ENCODE data around the gene AGPAT2.
"Not testable (repeated sequence)": the region's sequence is repeated elsewhere in the genome, so short reads cannot be mapped to it uniquely, and the experiment has no call there.

AGPAT2 gene

DNA sequence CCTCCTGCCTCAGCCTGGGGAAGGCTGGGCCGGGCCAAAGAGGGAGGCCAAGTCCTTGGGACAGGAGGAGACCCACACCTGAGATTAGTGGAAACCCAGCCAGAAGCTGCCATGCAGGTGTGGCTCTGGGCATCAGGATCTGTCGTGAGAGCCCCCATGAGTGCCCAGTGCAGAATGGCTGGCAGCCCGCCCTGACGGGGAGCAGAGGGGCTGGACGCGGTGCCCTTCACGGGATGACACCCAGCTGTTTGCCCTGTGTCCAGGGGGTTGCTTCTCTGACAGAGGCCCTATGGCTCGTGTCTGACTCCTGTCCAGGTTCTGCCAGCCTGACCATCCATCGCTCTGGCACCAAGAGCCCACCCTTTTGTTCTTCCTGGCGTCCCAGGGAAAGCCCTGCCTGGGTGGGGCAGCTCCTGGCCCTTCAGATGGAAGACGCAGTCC is 33.7 kb upstream of the AGPAT2 start:
- DNase-seq (ENCODE audit: insufficient read length, low spot score) (no peak), FAIRE-seq (no peak)

DNA sequence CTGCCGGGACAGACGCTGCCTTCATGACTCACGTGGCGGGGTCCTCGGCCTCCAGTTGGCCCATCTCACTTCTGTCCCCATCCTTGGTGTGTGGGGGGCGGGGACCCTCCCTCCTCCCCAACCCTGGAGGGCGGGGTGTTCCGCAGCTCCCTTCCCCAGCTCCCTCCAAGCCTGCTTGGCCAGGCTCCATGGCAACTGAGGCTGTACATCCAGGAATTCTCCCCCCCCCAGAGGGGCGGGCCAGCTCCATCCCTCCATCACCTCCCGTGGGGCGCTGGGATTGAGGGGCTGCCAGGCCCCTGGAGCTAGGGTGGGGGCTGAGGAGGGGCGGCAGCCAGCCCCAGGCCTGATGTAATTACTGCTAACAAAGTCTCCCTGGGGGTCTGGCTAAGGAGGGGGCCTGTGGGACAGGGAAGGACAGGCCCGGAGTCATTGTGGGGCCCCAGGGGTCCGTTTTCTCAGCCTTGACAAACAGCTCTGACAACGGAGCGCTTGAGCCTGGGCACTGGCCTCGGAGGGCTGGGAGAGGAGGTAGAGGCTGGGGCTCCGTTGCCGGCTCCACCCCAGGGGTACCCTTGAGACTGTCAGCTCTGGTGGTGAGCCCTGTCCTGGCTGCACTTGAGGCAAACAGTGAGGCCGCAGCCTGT is 33.1 kb upstream of the AGPAT2 start:
- no peak for DNase-seq (ENCODE audit: insufficient read length, low spot score)
- no peak for FAIRE-seq

DNA sequence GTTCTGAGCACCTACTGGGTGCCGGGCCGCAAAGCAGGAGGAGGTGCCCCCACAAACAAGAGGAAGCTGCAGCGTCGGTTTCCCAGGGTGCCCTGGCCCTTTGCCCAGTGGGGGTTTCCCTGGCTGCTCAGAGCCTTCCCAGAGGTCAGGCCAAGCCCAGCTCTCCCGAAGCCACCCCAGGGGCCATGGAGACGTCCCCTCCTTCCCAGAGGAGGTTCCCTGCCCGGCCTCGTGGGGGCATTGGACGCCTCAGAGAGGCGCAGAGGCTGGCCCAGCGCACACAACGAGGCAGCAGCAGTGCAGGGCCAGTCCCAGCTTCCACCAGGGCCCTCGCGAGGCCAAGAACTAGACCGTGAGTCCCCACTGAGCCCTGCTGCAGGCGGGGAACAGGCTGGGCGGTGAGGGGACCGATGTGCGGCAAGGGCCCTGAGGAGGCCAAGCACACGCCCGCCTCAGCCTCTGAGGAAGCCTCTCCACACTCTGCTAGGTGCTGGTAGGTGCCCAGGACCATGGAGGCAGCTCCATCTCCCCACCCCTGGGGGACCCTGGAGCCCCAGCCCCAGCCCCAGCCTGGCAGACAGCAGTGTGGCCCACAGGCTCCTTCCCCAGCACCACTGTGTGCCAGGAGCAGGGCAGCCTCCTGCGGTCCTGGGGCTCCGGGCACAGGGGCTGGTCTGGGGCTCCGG is 32.1 kb upstream of the AGPAT2 start:
- FAIRE-seq (no peak), DNase-seq (ENCODE audit: insufficient read length, low spot score) (no peak)

DNA sequence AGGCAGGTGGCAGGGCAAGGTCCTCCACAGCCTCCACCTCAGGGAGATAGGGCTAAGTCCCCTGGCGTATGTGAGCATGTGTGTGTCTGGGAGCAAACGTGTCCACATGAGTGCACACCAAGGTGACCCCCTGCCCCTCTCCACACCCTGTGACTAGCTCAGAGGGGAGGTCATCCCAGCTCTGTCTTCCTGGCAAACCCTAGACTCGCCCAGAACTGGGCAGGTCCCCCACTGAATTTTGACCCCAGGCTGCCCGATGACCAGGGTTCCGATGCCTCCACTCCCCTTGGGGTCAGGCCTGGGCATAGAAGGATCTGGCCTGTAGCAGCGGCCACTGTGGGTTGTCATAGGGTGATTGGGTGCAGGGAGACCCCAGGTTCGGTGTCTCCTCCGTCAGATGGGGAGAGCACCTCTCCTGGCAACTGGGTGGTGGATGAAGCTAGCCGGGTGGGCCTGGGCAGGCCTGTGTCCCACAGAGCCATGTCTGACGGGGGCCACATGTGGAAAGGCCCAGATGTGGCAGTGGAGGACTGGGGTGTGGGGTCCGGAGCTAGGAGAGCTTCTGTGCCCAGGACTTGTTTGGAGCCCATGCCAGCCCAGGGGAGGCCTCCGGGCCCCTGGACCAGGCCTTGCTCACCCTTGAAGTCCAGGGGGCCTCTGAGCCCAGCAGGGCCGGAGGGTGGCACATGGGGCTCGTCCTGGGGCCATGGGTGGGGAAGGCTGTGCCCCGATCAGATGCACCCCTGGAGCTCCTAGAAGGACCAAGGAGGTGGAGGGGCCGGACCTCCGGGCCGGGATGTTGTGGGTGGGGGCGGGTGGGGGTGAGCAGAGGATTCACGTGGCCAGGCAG is 31.3 kb upstream of the AGPAT2 start:
- no peak for FAIRE-seq
- no peak for DNase-seq (ENCODE audit: insufficient read length, low spot score)

GRCh38 chr9:136717399-136717798 is 30.1 kb upstream of the AGPAT2 start:
- FAIRE-seq (no peak), DNase-seq (ENCODE audit: insufficient read length, low spot score) (no peak)

GRCh38 chr9:136714893-136715274 is 27.6 kb upstream of the AGPAT2 start:
- DNase-seq (ENCODE audit: insufficient read length, low spot score) (no peak), FAIRE-seq (no peak)

- FAIRE-seq (no peak), DNase-seq (ENCODE audit: insufficient read length, low spot score) (no peak)
Measured at GRCh38 chr9:136714096-136714892, 27.0 kb upstream of the AGPAT2 start.

DNA sequence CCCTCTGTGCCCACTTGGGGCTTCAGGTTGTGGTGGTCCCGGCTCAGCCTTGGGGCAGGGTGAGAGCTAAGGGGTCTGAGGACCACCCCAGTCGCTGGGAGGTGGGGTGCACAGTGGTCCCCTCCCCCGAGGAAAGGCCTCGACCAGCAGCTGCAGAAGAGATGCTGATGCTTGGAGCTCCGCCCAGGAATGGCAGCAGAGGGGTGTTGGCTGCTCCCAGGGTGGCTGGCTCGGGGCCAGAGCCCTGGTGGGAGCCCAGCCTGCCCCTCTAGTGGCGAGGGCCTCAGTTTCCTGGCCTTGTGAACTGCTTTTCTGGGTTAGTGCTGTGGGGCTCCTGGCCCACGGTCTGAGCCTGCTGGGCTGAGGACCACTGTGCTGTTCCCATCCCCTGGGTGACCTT is 26.3 kb upstream of the AGPAT2 start:
- FAIRE-seq (no peak), DNase-seq (ENCODE audit: insufficient read length, low spot score) (no peak)

- DNase-seq (ENCODE audit: insufficient read length, low spot score) (no peak), FAIRE-seq (no peak)
Measured at GRCh38 chr9:136712690-136713544, 25.7 kb upstream of the AGPAT2 start.

DNA sequence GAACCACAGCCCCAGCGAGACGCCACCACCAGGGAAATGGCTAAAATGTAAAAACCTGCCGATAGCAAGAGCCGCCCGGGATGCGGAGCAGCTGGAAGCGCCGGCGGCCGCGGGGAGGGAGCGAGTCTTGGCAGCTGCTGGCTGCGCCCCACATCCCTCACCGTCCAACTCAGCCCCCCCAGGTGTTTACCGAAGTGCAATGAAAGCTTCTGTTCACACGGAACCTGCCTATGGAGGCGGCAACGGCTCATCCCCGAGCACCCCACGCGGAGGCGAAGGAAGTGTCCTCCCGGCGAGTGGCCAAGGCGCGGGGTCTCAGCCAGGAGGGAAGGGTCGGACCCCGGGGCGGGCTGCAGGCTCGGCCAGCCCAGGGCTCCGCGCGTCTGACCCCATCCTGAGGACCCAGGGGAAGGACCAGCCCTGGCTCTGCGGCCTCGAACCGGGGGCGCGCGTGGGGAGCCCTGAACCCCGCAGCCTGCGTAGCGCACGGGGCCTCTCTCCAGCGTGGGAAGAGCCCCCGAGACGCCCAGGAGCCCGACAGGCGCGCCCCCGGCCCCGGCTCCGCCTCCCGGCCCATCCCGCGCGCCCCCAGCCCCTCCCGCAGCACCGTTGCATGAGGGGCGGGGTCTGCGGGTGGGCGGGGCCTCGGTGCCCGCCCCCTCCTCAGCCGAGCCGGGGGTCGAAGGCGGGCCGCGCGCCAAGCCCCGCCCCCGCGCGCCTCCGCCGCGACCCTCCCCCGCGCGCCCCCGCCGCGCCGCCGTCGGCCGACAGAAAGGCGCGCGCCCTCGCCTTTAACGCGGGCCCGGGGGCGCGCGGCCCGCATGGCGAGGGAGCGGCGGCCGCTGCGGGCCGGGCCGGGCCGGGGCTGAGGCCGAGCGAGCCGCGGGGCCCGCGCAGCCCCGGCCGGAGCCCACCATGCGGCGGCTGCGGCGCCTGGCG is 24.8 kb upstream of the AGPAT2 start, which contains the start of gene DIPK1B:
Gene DIPK1B (plus strand): TSS at position 822 of the 939 bp plus-strand sequence. CDS start 94 bp downstream, at position 916.
- FAIRE-seq (no peak), DNase-seq (ENCODE audit: insufficient read length, low spot score) (no peak)

DNA sequence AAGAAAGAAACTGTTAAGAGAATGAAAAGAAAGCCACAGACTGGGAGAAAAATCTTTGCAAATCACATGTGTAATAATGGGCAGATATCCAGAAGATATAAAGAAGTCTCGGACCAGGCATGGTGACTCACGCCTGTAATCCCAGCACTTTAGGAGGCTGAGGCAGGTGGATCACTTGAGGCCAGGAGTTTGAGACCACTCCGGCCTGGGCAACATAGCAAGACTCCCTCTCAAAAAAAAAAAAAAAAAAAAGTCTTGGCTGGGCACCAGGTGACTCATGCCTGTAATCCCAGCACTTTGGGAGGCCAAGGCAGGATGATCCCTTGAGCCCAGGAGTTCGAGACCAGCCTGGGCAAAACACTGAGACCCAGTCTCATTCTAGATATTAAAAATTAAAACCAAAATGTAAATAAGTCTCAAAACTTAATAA is 24.0 kb upstream of the AGPAT2 start:
- not testable (repeated sequence) for FAIRE-seq; DNase-seq (ENCODE audit: insufficient read length, low spot score)

- DNase-seq (ENCODE audit: insufficient read length, low spot score) (no peak), FAIRE-seq (no peak)
Measured at GRCh38 chr9:136710543-136710942, 23.3 kb upstream of the AGPAT2 start.

DNA sequence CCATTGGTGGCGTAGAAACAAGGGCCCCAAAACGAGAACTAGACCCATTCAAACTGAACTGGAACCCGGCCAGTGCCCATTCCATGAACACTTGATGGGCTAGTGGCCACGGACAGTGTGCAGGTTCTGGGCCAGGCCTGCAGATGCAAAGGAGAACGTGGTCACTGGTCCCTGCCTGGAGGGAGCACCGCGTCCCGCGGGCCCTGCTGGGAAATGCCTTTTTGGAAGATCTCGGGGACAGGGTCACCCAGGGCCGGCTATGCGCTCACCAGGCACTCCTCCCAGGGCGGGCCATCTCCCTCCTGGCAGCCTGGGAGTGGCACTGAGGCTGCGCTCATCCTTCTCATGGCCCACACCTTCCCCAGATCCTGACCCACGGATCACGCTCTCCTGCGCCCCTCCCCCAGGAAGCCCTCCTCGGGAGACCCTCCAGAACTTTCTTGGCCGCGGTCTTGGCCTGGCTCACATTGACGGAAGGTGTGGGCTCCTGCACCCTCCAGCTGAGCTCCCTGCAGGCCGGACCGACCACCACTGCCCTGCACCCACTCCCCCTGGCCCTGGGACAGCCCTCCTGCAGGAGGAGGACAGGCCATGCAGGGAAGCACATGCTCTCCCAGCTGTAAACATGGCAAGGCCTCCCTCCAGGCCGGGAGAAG is 22.3 kb upstream of the AGPAT2 start:
- no peak for FAIRE-seq

DNA sequence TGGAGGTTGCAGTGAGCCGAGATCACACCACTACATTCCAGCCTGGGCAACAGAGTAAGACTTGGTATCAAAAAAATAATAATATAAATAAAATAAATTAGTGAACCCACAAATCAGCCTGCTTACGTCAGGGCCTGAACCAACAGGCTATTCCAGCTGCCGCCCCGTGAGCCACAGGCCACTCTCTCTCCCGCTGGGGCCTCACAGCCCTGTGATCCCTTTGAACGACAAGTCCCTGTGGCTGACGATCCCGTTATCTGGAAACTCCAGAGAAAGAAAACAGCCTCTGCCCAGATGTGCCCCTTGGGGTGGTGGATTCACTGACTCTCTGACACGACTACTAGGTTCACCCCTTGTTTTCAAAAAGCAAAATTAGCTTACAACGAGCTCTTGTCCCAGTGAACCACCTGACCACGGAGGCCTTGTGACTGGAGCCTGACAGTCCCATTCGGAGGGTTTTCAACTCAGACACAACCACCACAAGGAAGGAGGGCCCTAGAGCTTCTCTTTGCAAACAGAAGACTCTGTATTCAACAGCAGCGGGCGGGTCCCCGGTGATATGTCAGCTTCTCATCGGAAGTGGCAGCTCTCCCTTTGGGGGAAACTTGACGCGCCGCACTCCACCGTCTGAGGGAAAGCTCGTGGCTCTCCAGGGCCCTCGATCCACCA is 20.7 kb upstream of the AGPAT2 start:
- FAIRE-seq, result no peak
- no peak for DNase-seq (ENCODE audit: insufficient read length, low spot score)

More for the DNA sequence above, 22.3 kb upstream of the AGPAT2 start:
- DNase-seq (ENCODE audit: insufficient read length, low spot score), result no peak

DNA sequence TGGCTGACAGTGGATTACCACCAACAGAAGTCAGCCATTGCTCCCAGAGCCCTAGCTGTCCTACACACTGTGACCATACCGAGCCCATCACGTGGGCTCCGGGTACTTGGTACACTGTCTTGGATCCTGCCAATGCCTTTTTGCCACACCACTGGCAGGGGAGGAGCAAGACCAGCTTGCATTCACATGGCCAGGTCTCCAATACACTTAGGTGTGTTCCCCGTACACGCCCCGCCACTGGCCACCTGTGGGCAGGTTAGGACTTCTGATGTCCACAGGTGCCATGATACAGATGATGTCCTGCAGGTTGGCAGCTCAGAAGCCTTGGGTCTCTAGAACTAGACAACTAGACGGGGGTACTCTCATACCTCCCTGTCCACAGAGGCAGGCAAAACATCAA is 19.8 kb upstream of the AGPAT2 start:
- FAIRE-seq, result no peak
- DNase-seq (ENCODE audit: insufficient read length, low spot score), result no peak

DNA sequence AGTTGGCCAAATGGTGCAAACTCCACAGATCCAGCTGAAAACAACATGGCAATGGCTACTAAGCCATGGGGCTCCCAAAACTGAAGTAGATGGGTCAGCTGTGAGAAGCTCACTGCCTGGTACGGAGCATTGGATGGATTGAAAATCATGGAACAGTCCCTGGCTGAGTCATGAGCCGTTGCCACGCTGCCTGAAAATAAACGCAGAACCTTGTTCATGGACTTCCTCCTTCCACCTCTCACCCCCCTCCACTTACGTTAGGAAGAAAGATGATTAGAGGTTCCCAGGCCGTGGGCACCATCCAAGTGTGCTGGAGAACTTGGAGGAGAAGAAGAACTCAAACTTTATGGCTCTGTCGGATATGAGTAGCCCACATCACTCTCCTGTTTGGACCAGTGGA is 18.3 kb upstream of the AGPAT2 start:
- DNase-seq (ENCODE audit: insufficient read length, low spot score) (no peak), FAIRE-seq (no peak)

GRCh38 chr9:136704741-136705140 is 17.5 kb upstream of the AGPAT2 start:
- FAIRE-seq; DNase-seq (ENCODE audit: insufficient read length, low spot score): not testable (repeated sequence)
